Measurements from ENCODE around the gene MID1IP1. TPM values are rescaled to one million over a fixed set of nuclear protein-coding genes. Genes with fewer than 3 reads are reported as not detected.

MID1IP1 gene
- total RNA-seq, 1 donor from 2014 or later = 40.4 TPM

DNA sequence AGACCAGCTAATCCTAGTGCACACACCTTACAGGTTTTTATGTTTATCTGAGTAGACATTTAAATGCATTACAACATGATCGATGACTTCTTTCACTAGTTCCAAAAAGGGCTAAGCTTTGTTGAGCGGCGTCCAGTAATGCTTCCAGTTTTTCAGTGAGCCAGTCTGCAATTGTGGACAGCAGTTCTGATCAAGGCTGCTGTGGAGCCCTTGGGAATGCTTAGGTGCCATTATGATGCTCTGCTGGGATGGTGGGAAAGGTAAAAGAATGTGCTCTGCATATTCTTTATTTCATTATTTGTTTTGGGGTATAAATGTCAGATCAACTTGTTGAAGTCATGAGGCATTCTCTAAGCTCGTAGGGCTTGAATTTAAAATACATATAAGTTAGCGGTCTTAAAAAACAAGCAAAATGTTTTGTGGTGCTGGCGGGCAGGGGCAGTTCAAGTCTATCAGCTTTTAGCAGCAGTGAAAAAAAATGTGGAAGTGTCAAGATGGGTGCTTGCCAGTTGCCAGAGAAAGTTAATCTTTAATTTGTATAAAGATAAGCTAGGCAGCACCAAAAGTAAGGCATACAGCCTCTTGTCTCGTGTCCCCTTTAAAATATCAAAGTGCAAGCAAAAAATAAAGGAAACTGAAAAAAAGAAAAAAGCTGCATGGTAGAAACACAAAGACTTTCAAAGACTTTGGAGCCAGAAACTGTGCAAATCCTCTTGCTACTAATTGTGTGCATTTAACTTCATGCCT, 5.8 kb downstream of the MID1IP1 start:
- Histone ChIP-seq H3K4me1 (ENCODE audit: insufficient read depth, low read length) (peaks cover 5% of the 10 kb centered on the region), H3K79me2 (ENCODE audit: insufficient read depth, low read length) (peaks cover 43% of the 10 kb centered on the region), H3K9ac (ENCODE audit: low read length) (peak overlapping the region; percentile 87), H3K27ac (ENCODE audit: low read depth, low read length) (no peak overlapping the region), H2AFZ (ENCODE audit: low read depth, low read length) (no peak overlapping the region), H3K9me3 (ENCODE audit: insufficient read depth, low read depth, low read length) (no peaks in the 10 kb centered on the region), H4K20me1 (ENCODE audit: insufficient read depth, low read length) (no peaks in the 10 kb centered on the region), H3K4me2 (ENCODE audit: low read length) (peak overlapping the region; percentile 86), H3K36me3 (ENCODE audit: insufficient read depth, low read length) (no peaks in the 10 kb centered on the region), H3K27me3 (ENCODE audit: insufficient read depth, low read length) (no peaks in the 10 kb centered on the region), H3K4me3 (ENCODE audit: insufficient read depth, low read depth, low read length) (peak overlapping the region; percentile 11)
- TF ChIP-seq EZH2 (IDR thresholded peaks at IDR 0.05; ENCODE audit: insufficient read depth, low read length) = no peak
- TF ChIP-seq, protein P1, sequence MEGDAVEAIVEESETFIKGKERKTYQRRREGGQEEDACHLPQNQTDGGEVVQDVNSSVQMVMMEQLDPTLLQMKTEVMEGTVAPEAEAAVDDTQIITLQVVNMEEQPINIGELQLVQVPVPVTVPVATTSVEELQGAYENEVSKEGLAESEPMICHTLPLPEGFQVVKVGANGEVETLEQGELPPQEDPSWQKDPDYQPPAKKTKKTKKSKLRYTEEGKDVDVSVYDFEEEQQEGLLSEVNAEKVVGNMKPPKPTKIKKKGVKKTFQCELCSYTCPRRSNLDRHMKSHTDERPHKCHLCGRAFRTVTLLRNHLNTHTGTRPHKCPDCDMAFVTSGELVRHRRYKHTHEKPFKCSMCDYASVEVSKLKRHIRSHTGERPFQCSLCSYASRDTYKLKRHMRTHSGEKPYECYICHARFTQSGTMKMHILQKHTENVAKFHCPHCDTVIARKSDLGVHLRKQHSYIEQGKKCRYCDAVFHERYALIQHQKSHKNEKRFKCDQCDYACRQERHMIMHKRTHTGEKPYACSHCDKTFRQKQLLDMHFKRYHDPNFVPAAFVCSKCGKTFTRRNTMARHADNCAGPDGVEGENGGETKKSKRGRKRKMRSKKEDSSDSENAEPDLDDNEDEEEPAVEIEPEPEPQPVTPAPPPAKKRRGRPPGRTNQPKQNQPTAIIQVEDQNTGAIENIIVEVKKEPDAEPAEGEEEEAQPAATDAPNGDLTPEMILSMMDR (IDR thresholded peaks at IDR 0.05; ENCODE audit: insufficient read depth, low read depth, low read length) = no peak
- Mint-ChIP-seq H3K4me3 (ENCODE audit: unreplicated experiment) (peak overlapping the region; percentile 95), H3K36me3 (ENCODE audit: low read depth, unreplicated experiment) (peaks cover 2% of the 10 kb centered on the region), H3K27ac (ENCODE audit: unreplicated experiment) (peak overlapping the region; percentile 78), H3K27me3 (ENCODE audit: low read depth, unreplicated experiment) (no peaks in the 10 kb centered on the region), H3K4me1 (ENCODE audit: low read depth, unreplicated experiment) (peaks cover 29% of the 10 kb centered on the region), H3K9me3 (ENCODE audit: unreplicated experiment) (no peaks in the 10 kb centered on the region)
- DNase-seq (ENCODE audit: low read depth) (no peak), FAIRE-seq (peak; percentile 23)

DNA sequence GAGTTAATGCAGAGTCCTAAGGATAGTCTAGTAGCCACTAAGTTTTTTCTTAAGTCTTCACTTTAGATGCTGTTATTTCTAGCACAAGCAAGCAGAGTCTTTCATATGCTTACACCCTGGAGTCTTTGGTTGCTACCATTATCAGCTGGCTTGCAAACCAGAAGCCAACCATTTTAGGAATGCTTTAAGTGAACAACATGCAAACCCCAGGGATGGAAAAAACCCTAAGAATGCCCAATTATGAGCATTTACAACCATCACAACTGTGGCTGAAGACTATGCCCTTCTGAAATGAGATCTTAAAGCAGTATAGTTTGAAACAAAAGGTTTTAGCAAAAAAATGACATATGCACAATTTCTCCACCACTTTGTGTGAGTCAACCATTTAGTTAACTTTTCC, 6.6 kb downstream of the MID1IP1 start:
- no peak overlapping the region for H3K27ac ChIP-seq (ENCODE audit: low read depth, low read length)
- H3K27me3 Mint-ChIP-seq (ENCODE audit: low read depth, unreplicated experiment) = no peaks in the 10 kb centered on the region
- peaks cover 30% of the 10 kb centered on the region for H3K4me1 Mint-ChIP-seq (ENCODE audit: low read depth, unreplicated experiment)
- no peaks in the 10 kb centered on the region for H3K9me3 Mint-ChIP-seq (ENCODE audit: unreplicated experiment)
- no peaks in the 10 kb centered on the region for H4K20me1 ChIP-seq (ENCODE audit: insufficient read depth, low read length)
- no peak overlapping the region for H3K4me3 ChIP-seq (ENCODE audit: insufficient read depth, low read depth, low read length)
- H3K27ac Mint-ChIP-seq (ENCODE audit: unreplicated experiment) = no peak overlapping the region
- peak; percentile 92 for FAIRE-seq
- H3K9ac ChIP-seq (ENCODE audit: low read length) = no peak overlapping the region
- H3K79me2 ChIP-seq (ENCODE audit: insufficient read depth, low read length) = peaks cover 37% of the 10 kb centered on the region
- no peaks in the 10 kb centered on the region for H3K9me3 ChIP-seq (ENCODE audit: insufficient read depth, low read depth, low read length)
- H3K4me2 ChIP-seq (ENCODE audit: low read length) = peak overlapping the region; percentile 86
- no peak overlapping the region for H2AFZ ChIP-seq (ENCODE audit: low read depth, low read length)
- no peak for DNase-seq (ENCODE audit: low read depth)
- H3K36me3 ChIP-seq (ENCODE audit: insufficient read depth, low read length) = no peaks in the 10 kb centered on the region
- H3K27me3 ChIP-seq (ENCODE audit: insufficient read depth, low read length) = no peaks in the 10 kb centered on the region
- H3K36me3 Mint-ChIP-seq (ENCODE audit: low read depth, unreplicated experiment) = peaks cover 2% of the 10 kb centered on the region
- H3K4me1 ChIP-seq (ENCODE audit: insufficient read depth, low read length) = peaks cover 5% of the 10 kb centered on the region
- no peak overlapping the region for H3K4me3 Mint-ChIP-seq (ENCODE audit: unreplicated experiment)
- no peak for TF ChIP-seq EZH2 (IDR thresholded peaks at IDR 0.05; ENCODE audit: insufficient read depth, low read length)
- TF ChIP-seq, protein P1 (IDR thresholded peaks at IDR 0.05; ENCODE audit: insufficient read depth, low read depth, low read length) = no peak

Measured in astrocyte (in vitro differentiated cells and primary cell).